BLaER1 treated with 17β-estradiol and CSF1 and Interleukin-3, amounts not matched to agents 10 nM and 100 nM (cell line): ENCODE results near the gene ZDHHC7.
A peak's percentile ranks its signal among the peaks of the same experiment; 100 is the strongest.

Experiments
- H3K27ac ChIP-seq, 11 experiments: shearing (Covaris generic); formaldehyde crosslinking; 2 replicates each; pipeline ENCODE4 v1.8.1; 2022
- H3K27me3 ChIP-seq, 11 experiments: shearing (Covaris generic); formaldehyde crosslinking; 2 replicates each; pipeline ENCODE4 v1.8.1; 2022
- H3K36me3 ChIP-seq, 11 experiments: shearing (Covaris generic); formaldehyde crosslinking; 2 replicates each; pipeline ENCODE4 v1.8.1; 2022
- H3K4me1 ChIP-seq, 10 experiments: shearing (Covaris generic); formaldehyde crosslinking; 2 replicates each; pipeline ENCODE4 v1.8.1; 2022
- H3K4me2 ChIP-seq, 11 experiments: shearing (Covaris generic); formaldehyde crosslinking; 2 replicates each; pipeline ENCODE4 v1.8.1; 2022
- H3K4me3 ChIP-seq, 10 experiments: shearing (Covaris generic); formaldehyde crosslinking; 2 replicates each; pipeline ENCODE4 v1.8.1; 2022
- H3K9ac ChIP-seq, 11 experiments: shearing (Covaris generic); formaldehyde crosslinking; 2 replicates each; pipeline ENCODE4 v1.8.1; 2022
- H3K9me3 ChIP-seq, 11 experiments: shearing (Covaris generic); formaldehyde crosslinking; replicated peaks in 1 of 11; 2 replicates each; pipeline ENCODE4 v1.8.1; 2022
- H4K20me1 ChIP-seq, 11 experiments: shearing (Covaris generic); formaldehyde crosslinking; 2 replicates each; pipeline ENCODE4 v1.8.1; 2022
- Cebpa-rat ChIP-seq, 11 experiments: shearing (Covaris generic); IDR thresholded peaks; 2 replicates each; pipeline ENCODE4 v1.8.1; 2022

The ZDHHC7 gene

GRCh38 chr16:85010931-85011845, at the start of gene ZDHHC7:
Gene ZDHHC7, minus strand, starts transcription at chr16:85011535. Its CDS starts 20,917 bp downstream, at chr16:84990618.
- Histone ChIP-seq H3K36me3 (peaks cover 4 to 29% (median 15%) of the 10 kb centered on the region in 11 experiments; a peak in 17 of 22 replicates), H3K4me2 (peak within 1 kb of the TSS; percentile 75 to 99 (median 91)), H4K20me1 (peaks cover 21 to 49% (median 32%) of the 10 kb centered on the region in 11 experiments; a peak in 18 of 22 replicates), H3K9me3 (no peaks in the 10 kb centered on the region), H3K4me3 (peak within 1 kb of the TSS; percentile 88 to 99 (median 92)), H3K27ac (peak within 1 kb of the TSS; percentile 84 to 96 (median 92)), H3K9ac (peak within 1 kb of the TSS; percentile 82 to 92 (median 90)), H3K27me3 (no peaks in the 10 kb centered on the region), H3K4me1 (peaks cover 39 to 71% (median 52%) of the 10 kb centered on the region in 10 experiments)
- no peak for TF ChIP-seq Cebpa-rat (IDR thresholded peaks at IDR 0.05)

- no peaks in the 10 kb centered on the region for H3K9me3 ChIP-seq
- H3K4me1 ChIP-seq, result peaks cover 69 to 97% (median 88%) of the 10 kb centered on the region in 10 experiments
- peak overlapping the region in 6 of 11 experiments; percentile 10 to 98 (median 54); a peak in 5 of 22 replicates for H3K4me2 ChIP-seq
- no peak overlapping the region for H3K4me3 ChIP-seq
- TF ChIP-seq Cebpa-rat (IDR thresholded peaks at IDR 0.05), result no peak
- peaks cover 0 to 34% (median 0%) of the 10 kb centered on the region in 11 experiments; a peak in 8 of 22 replicates for H3K36me3 ChIP-seq
- peaks cover 0 to 90% (median 36%) of the 10 kb centered on the region in 11 experiments; a peak in 14 of 22 replicates for H4K20me1 ChIP-seq
- 0 out of 22 replicates have a peak overlapping the region, but pooled peaks of 1 of the 11 experiments have one; percentile 5 for H3K27ac ChIP-seq
- peaks cover 18 to 71% (median 54%) of the 10 kb centered on the region in 11 experiments; a peak in 21 of 22 replicates for H3K27me3 ChIP-seq
- no peak overlapping the region for H3K9ac ChIP-seq
Observed at GRCh38 chr16:85058909-85059308, 47.6 kb upstream of the ZDHHC7 start.

- no peak for TF ChIP-seq Cebpa-rat (IDR thresholded peaks at IDR 0.05)
- peaks cover 0 to 38% (median 0%) of the 10 kb centered on the region in 11 experiments; a peak in 9 of 22 replicates for H3K36me3 ChIP-seq
- H3K9ac ChIP-seq, result peak overlapping the region in 7 of 11 experiments; percentile 2 to 45 (median 30); a peak in 11 of 22 replicates
- H3K9me3 ChIP-seq, result no peaks in the 10 kb centered on the region
- no peak overlapping the region for H3K4me3 ChIP-seq
- H3K4me2 ChIP-seq, result peak overlapping the region; percentile 80 to 99 (median 94); a peak in 21 of 22 replicates
- peaks cover 18 to 62% (median 45%) of the 10 kb centered on the region in 11 experiments; a peak in 21 of 22 replicates for H3K27me3 ChIP-seq
- peaks cover 63 to 97% (median 79%) of the 10 kb centered on the region in 10 experiments for H3K4me1 ChIP-seq
- peaks cover 0 to 82% (median 30%) of the 10 kb centered on the region in 11 experiments; a peak in 14 of 22 replicates for H4K20me1 ChIP-seq
- H3K27ac ChIP-seq, result peak overlapping the region in 5 of 11 experiments; percentile 18 to 96 (median 34); a peak in 9 of 22 replicates
Observed at GRCh38 chr16:85057948-85058347, 46.6 kb upstream of the ZDHHC7 start.

GRCh38 chr16:85057212-85057889, 46.0 kb upstream of the ZDHHC7 start:
- Histone ChIP-seq H3K4me2 (peak overlapping the region; percentile 80 to 99 (median 94)), H3K9me3 (no peaks in the 10 kb centered on the region), H3K4me3 (no peak overlapping the region), H3K27me3 (peaks cover 18 to 56% (median 40%) of the 10 kb centered on the region in 11 experiments; a peak in 21 of 22 replicates), H3K27ac (peak overlapping the region in 5 of 11 experiments; percentile 18 to 96 (median 34); a peak in 10 of 22 replicates), H3K9ac (peak overlapping the region in 7 of 11 experiments; percentile 2 to 45 (median 30); a peak in 11 of 22 replicates), H4K20me1 (peaks cover 0 to 78% (median 25%) of the 10 kb centered on the region in 11 experiments; a peak in 14 of 22 replicates), H3K36me3 (peaks cover 0 to 44% (median 0%) of the 10 kb centered on the region in 11 experiments; a peak in 9 of 22 replicates), H3K4me1 (peaks cover 57 to 97% (median 73%) of the 10 kb centered on the region in 10 experiments)
- no peak for TF ChIP-seq Cebpa-rat (IDR thresholded peaks at IDR 0.05)

- Histone ChIP-seq H3K4me2 (peak overlapping the region; percentile 80 to 99 (median 94)), H3K9me3 (no peaks in the 10 kb centered on the region), H3K4me3 (peak overlapping the region in 7 of 10 experiments; percentile 24 to 61 (median 38); a peak in 10 of 20 replicates)
Observed at GRCh38 chr16:85056211-85056748, 44.9 kb upstream of the ZDHHC7 start.

GRCh38 chr16:85055493-85056210, 44.3 kb upstream of the ZDHHC7 start:
- peaks cover 0 to 44% (median 0%) of the 10 kb centered on the region in 11 experiments; a peak in 9 of 22 replicates for H3K36me3 ChIP-seq
- peak in 8 of 11 experiments; percentile 42 to 85 (median 80); a peak in 16 of 22 replicates for TF ChIP-seq Cebpa-rat (IDR thresholded peaks at IDR 0.05)
- H3K4me1 ChIP-seq, result peaks cover 52 to 97% (median 69%) of the 10 kb centered on the region in 10 experiments
- peaks cover 18 to 40% (median 31%) of the 10 kb centered on the region in 11 experiments; a peak in 21 of 22 replicates for H3K27me3 ChIP-seq
- H3K9ac ChIP-seq, result peak overlapping the region; percentile 32 to 84 (median 69); a peak in 21 of 22 replicates
- peaks cover 0 to 73% (median 19%) of the 10 kb centered on the region in 11 experiments; a peak in 13 of 22 replicates for H4K20me1 ChIP-seq
- peak overlapping the region; percentile 25 to 96 (median 77); a peak in 21 of 22 replicates for H3K27ac ChIP-seq
- peak overlapping the region in 7 of 10 experiments; percentile 24 to 61 (median 38); a peak in 12 of 20 replicates for H3K4me3 ChIP-seq
- H3K4me2 ChIP-seq, result peak overlapping the region; percentile 80 to 99 (median 94)
- no peaks in the 10 kb centered on the region for H3K9me3 ChIP-seq

More at GRCh38 chr16:85056211-85056748, 44.9 kb upstream of the ZDHHC7 start:
- Histone ChIP-seq H4K20me1 (peaks cover 0 to 74% (median 21%) of the 10 kb centered on the region in 11 experiments; a peak in 13 of 22 replicates), H3K27ac (peak overlapping the region; percentile 25 to 96 (median 77); a peak in 21 of 22 replicates), H3K4me1 (peaks cover 50 to 97% (median 69%) of the 10 kb centered on the region in 10 experiments), H3K9ac (peak overlapping the region in 10 of 11 experiments; percentile 32 to 84 (median 70); a peak in 21 of 22 replicates), H3K36me3 (peaks cover 0 to 44% (median 0%) of the 10 kb centered on the region in 11 experiments; a peak in 9 of 22 replicates), H3K27me3 (peaks cover 18 to 46% (median 37%) of the 10 kb centered on the region in 11 experiments; a peak in 21 of 22 replicates)
- TF ChIP-seq Cebpa-rat (IDR thresholded peaks at IDR 0.05), result no peak
